Anterior cingulate cortex (tissue), 58 donors: ENCODE data around the gene SPDYA.
A peak's percentile ranks its signal among the peaks of the same experiment; 100 is the strongest.

Experiments
- DNase-seq, 58 donors: peaks; one replicate each; lab custom pipeline; 2025; lab: John Stamatoyannopoulos, UW

Gene SPDYA

GRCh38 chr2:28824207-28824606 lies 13.6 kb downstream of the SPDYA start:
- DNase-seq = no peak

DNA sequence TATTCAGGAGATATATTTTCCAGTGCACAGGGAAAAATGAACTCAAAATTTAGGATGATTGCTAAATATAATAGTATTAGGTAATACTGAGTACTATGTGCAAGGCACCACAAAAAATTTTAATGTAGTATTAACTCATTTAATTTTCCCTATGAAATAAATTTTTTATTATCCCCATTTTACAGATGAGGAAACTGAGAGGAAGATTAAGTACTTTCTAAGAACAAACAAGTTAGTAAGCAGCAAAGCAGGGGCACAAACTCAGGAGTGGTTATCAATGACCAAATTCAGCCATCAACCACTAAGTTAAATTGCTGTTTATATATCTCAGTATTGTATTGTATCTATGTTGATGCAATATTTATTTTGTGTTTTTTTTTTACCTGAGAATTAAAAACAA lies 14.2 kb downstream of the SPDYA start:
- no peak for DNase-seq

DNA sequence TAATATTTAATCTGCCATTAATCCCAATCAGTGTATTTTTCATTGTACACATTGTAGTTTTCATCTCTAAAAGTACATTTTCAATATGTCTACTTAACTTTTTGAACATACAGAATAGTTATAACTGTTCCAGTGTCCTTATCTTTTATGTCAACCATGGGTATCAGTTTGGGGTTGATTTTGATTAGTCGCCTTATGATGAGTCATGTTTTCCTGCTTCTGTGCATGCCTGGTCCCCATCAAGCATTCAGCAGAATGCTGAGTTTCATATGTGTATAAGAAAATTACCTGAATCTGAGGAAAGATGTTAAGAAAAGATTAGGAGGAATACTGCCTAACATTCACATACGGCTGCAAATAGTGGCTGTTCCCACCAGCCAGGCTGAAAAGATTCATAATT lies 17.7 kb downstream of the SPDYA start:
- DNase-seq = no peak

DNA sequence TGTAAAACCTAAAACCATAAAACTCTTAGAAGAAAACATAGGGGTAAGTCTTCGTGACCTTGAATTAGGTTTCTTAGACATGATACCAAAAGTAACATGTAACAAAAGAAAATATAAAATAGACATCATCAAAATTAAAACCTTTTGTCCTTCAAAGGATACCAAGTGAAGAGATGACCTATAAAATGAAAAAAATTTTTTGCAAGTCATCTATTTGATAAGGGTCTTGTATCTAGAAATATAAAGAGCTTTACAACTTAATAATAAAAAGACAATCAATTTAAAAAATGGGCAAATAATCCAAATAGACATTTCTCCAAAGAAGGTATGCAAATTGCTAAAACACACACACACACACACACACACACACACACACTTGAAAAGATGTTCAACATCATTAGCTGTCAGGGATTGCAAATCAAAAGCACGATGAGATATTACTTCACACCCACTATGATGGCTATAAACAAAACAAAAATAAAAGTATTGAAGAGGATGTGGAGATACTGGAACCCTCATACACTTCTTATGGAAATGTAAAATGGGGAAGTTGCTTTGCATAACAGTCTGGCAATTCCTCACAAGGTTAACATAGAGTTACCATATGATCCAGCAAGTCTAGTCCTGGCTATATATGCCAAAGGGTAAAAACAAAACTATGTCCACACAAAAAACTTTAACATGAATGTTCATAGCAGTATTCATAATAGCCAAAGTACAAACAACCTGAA lies 23.3 kb downstream of the SPDYA start:
- DNase-seq = no peak

GRCh38 chr2:28835781-28836180 lies 25.1 kb downstream of the SPDYA start:
- DNase-seq = no peak

- no peak for DNase-seq
These were observed 28.3 kb downstream of the SPDYA start for GRCh38 chr2:28838971-28839370.

DNA sequence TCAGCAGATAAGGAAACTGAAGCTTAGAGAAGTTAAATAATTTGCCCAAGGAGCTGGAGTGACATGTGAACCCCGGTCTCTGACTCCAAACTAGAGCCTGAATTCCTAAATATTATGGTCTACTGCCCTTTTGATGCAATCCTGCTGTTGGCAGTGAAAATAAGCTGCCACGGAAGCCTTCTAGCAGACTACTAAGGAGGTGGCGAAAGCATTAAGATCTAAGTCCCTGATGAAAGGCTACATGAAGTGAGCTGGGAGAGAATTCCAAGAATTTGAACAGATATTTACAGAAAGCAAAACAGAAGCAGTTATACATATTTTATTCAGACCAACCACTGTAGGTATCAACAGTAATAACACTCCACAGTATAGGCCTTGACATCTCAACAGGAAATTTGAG lies 31.4 kb downstream of the SPDYA start:
- no peak for DNase-seq

DNA sequence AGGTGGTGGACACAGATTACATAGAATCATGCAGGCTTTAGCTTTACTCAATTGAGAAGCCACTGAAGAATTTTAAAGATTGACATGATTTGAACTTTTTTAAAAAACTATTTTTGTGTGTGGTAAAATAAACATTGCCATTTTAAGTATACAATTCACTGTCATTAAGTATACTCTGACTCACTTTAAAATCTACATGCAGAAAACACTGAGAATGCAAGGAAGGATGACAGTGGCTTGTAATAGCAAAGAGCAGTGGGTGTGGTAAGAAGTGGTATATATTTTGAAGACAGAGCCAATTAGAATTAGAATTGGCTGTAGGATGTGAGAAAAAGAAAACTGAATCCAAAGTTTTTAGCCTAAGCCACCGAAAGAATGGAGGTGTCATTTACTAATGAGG lies 44.6 kb downstream of the SPDYA start:
- DNase-seq = no peak

DNA sequence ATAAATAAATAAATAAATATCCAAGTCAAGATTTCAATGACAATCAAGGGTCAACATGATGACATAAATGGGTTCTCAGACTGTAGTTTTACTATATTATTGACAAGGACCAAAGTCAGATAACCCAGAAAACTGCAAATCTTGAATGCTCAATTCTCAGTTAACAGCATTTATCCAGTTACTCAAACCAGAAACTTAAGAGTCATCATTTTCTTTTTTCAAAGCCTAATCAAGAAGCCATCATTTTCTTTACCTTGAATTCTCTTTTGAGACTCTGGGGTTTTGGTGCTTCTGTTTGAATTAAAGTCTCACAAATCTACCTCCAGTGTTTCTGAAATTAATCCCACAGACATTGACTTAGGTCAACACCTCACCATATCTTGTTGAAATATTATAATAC lies 45.3 kb downstream of the SPDYA start:
- DNase-seq = no peak

DNA sequence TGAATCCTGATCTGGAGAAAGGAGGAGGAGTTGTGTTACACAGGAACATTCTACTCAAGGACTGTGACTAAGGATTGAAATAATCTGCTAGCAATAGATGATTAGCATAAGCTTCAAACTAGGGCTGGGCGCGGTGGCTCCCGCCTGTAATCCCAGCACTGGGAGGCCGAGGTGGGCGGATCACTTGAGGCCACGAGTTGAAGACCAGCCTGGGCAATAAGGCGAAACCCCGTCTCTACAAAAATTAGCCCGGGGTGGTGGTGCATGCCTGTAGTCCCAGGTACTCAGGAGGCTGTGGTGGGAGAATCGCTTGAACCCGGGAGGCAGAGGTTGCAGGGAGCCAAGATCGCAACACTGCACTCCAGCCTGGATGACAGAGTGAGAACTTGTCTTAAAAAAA lies 58.0 kb downstream of the SPDYA start:
- DNase-seq = no peak

DNA sequence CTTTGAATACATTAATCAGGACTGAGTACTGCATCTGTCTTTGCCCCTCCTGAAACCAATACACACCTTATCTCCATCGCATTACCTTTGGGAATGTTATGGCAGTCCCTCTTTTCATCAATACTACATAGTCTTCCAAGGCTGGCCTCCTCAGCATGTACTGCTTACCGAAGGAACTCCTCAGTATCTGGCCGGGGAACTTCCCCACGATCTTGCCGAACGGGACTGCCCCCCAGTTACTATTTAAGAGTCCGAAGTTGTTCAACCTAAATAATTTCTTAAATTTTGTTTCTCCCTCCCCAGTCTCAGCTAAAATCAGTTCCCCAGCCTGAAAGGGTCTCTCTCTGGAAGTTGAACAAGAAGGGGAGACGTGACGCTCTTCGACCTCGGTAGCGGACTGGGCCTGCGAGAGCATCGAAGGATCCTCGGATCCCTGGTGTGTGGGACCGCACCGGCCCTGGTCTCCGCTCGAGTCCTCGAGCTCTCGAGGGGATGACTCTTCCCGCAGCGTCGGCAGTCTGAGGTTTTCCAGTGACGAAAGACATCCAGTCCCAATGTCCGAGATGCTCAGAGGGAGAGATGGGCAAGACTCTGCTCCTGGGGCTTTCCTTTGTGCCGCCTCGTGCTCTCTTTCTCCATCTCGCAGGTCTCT lies 59.0 kb downstream of the SPDYA start:
- peak in 4 of 58 donors; percentile 35 to 60 (median 42) for DNase-seq

- DNase-seq = peak; percentile 43 to 97 (median 92)
These were observed 59.7 kb downstream of the SPDYA start, which contains the start of gene TRMT61B for GRCh38 chr2:28870146-28870891. Gene TRMT61B (minus strand): TSS chr2:28870309. CDS start chr2:28870277, 32 bp downstream.

GRCh38 chr2:28871620-28872019 lies 61.0 kb downstream of the SPDYA start:
- no peak for DNase-seq

- DNase-seq = no peak
These were observed 69.6 kb downstream of the SPDYA start for GRCh38 chr2:28880193-28880592.

- DNase-seq = peak in 1 of 58 donors; percentile 1
These were observed 82.9 kb downstream of the SPDYA start for GRCh38 chr2:28893488-28893887.

DNA sequence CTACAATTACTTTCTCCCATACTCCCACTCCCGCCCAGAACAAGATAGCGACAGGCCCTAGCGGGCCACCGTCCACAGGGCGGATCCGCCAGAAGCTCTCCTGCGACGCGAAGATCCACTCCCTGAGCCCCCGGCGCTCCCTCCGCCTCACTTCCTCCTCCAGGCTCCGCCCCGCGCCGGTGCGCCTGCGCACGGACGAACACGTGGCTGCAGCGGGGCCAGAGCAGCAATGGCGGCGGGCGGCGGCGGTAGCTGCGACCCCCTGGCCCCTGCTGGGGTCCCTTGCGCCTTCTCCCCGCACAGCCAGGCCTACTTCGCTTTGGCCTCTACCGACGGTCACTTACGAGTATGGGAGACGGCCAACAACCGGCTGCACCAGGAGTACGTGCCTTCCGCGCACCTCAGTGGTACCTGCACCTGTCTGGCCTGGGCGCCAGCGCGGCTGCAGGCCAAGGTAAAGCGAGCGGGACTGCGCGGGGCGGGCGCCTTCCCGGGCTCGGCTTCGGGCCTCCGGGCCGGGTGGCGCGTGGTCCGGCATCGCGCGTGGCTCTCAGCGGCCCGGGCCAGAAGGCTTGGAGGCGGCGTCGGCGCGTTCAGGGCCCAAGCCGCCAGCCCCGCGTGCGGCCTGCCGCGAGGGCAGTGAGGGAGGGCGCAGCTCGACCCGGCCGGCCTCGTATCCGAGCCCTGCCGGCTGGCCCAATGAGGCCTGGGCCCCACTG lies 84.0 kb downstream of the SPDYA start, which contains the start of gene WDR43:
Gene WDR43, plus strand, starts transcription at position 198 of the 719 bp plus-strand sequence. Its CDS starts 32 bp downstream, at position 230.
- peak; percentile 53 to 99 (median 95) for DNase-seq

DNA sequence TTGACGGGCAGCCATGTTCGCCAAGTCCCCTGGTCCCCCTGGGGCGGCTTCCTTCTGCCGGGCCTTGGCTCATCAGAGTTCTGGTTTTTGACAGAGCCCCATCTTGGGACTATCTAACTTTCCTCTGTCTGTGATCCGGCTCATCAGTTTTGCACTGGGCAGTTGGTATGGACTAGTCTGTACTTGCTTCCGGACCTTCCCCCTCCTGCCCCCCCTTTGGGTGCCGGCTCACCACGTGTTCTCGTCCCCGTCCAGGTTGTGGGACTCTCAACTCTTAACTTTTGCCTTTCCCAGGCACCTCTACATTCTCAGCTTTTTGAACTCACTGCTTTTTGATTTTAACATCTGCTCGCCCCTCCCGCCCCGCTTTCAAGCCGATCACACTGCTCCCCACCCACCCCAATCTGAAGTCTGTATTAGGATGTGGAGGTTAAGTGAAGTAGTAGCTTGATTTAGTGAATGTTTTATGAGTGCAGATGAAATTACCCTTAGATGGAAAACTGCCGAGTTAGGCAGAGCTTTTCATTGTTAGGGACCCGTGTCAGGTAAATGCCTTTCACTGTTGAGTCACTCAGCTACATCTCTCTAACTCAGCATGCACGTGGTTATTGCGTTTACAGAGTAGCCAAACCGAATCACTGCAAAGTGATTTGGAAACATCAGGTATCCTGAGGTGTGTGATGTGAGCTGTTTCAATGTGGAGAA lies 84.7 kb downstream of the SPDYA start:
- peak in 10 of 58 donors; percentile 3 to 46 (median 26) for DNase-seq

DNA sequence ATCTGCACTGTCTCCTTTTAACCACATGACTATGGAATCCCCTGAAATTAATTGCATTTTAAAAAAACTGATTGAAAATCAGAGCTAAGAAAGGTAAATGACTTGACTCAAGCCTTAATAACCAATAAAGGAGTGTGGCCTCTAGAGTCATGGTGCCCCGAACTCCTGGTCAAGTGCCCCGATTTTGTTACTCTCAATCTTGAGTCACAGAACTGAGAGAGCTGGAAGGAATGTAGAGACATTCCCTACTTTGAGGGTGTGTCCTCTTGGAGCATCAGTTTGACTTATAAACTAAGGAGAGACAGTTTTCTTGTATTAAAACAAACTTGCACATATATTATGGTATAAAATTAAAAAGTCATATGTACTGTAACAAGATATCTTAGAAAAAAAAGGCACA lies 86.3 kb downstream of the SPDYA start:
- no peak for DNase-seq

GRCh38 chr2:28898048-28898447 lies 87.4 kb downstream of the SPDYA start:
- no peak for DNase-seq
